Coronary artery (tissue), 2 donors: ENCODE data around the gene WASL.
"Not testable (repeated sequence)": the region's sequence is repeated elsewhere in the genome, so short reads cannot be mapped to it uniquely, and the experiment has no call there.

Experiments used
- DNase-seq: peaks from one replicate; pipeline ENCODE4 v3.0.0-alpha.2; 2017; ENCODE audit warnings: low spot score
- H3K27ac ChIP-seq, 2 donors: fragments of 200-600 bp; sonication (generic); one replicate each; pipeline ENCODE4 v1.5.1; 2016 to 2019
- H3K4me3 ChIP-seq: fragments of 200-600 bp; sonication (generic); 2 replicates; pipeline ENCODE4 v1.5.1; 2016; ENCODE audit warnings: mild to moderate bottlenecking, moderate library complexity
- CTCF ChIP-seq: fragments of 200-600 bp; sonication (generic); IDR thresholded peaks from one replicate; pipeline ENCODE4 v1.5.1; 2019; ENCODE audit warnings: antibody characterized with exemption

WASL gene

GRCh38 chr7:123725586-123726171 lies 23.1 kb downstream of the WASL start:
- no peak overlapping the region for H3K4me3 ChIP-seq
- H3K27ac ChIP-seq, result no peak overlapping the region
- TF ChIP-seq CTCF, result no peak
- DNase-seq, result no peak

GRCh38 chr7:123724817-123725253 lies 24.0 kb downstream of the WASL start:
- DNase-seq, result no peak
- no peak for TF ChIP-seq CTCF
- H3K4me3 ChIP-seq, result no peak overlapping the region
- no peak overlapping the region for H3K27ac ChIP-seq

GRCh38 chr7:123723913-123724312 lies 24.9 kb downstream of the WASL start:
- no peak overlapping the region for H3K27ac ChIP-seq
- DNase-seq, result no peak
- H3K4me3 ChIP-seq, result no peak overlapping the region
- TF ChIP-seq CTCF, result no peak

- H3K4me3 ChIP-seq, DNase-seq, H3K27ac ChIP-seq: not testable (repeated sequence)
Observed at GRCh38 chr7:123720527-123720926, 28.3 kb downstream of the WASL start.

GRCh38 chr7:123719197-123719721 lies 29.5 kb downstream of the WASL start:
- no peak for DNase-seq
- Histone ChIP-seq H3K4me3 (no peak overlapping the region), H3K27ac (no peak overlapping the region)
- no peak for TF ChIP-seq CTCF

GRCh38 chr7:123718773-123719172 lies 30.0 kb downstream of the WASL start:
- Histone ChIP-seq H3K27ac (no peak overlapping the region), H3K4me3 (no peak overlapping the region)
- TF ChIP-seq CTCF, result no peak
- DNase-seq, result no peak

- no peak for DNase-seq
- no peak for TF ChIP-seq CTCF
- no peak overlapping the region for H3K27ac ChIP-seq
- no peak overlapping the region for H3K4me3 ChIP-seq
Observed at GRCh38 chr7:123717689-123718088, 31.1 kb downstream of the WASL start.
